Glomerular visceral epithelial cell (primary cell): ENCODE results near the gene ARF6.

ENCODE experiments used
- DNase-seq: peaks from one replicate; pipeline ENCODE4 v3.0.0-alpha.2; 2016; ENCODE audit errors: extremely low spot score

ARF6 gene

DNA sequence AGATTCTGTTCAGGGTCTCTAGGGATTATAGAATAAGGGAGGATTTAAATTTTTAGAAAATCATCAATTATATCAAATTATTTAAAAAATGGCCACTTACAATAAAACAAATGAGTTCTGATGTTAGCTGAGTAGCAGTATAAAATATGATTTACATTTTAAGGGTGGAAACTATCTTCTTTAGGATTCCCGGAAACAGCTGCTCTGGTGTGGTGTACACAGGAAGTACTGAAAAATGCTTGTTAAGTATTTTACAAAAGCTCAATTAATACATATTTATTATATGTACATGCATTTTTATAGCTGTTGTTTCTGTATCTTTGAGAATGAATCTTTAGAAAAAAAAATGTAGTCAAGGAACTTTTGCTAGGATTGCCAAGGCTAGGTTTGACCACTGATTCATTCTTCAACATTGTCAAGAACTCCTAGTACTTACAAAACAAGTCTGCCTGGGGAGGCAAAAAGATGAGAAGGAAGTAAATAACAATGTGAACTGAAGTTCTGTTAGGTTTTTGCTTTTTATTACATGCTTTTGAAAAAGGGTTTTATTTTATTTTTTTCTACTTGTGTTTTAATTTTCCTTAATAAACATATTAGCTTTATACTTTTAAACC is 48.0 kb downstream of the ARF6 start:
- no peak for DNase-seq

DNA sequence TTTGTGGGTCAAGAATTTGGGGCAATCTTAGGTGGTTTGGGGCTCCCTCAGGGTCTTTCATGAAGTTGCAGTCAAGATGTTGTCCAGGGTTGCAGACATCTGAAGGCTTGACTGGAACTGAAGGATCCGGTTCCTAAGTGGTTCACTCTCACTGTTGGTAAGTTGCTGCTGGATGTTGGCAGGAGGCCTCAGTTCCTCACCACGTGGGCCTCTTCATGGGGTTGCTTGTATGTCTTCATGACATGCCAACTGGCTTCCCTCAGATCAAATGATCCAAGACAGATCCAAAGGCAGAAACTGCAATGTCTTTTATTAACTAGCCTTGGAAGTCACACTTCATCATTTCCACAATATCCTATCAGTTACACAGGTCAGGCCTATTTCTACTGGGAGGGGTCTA is 49.2 kb downstream of the ARF6 start:
- DNase-seq: no peak

DNA sequence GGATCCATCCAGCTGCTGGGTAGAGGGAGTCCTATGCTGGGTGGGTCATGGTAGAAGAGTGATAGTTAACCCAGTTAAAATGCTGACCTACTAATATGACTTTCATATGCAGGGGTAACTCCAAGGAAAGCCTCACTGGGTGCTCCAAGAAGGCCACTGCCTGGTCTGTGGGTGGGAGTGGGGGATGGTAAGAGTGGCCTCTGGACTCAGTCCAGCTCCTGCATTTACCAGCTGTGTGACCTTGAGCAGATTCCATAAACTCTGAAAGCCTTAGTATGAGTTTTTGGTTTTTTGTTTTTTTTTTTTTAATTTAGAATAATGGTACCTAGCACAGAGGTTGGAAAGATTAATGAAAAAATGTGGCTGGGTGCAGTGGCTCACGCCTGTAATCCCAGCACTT is 51.6 kb downstream of the ARF6 start:
- no peak for DNase-seq

DNA sequence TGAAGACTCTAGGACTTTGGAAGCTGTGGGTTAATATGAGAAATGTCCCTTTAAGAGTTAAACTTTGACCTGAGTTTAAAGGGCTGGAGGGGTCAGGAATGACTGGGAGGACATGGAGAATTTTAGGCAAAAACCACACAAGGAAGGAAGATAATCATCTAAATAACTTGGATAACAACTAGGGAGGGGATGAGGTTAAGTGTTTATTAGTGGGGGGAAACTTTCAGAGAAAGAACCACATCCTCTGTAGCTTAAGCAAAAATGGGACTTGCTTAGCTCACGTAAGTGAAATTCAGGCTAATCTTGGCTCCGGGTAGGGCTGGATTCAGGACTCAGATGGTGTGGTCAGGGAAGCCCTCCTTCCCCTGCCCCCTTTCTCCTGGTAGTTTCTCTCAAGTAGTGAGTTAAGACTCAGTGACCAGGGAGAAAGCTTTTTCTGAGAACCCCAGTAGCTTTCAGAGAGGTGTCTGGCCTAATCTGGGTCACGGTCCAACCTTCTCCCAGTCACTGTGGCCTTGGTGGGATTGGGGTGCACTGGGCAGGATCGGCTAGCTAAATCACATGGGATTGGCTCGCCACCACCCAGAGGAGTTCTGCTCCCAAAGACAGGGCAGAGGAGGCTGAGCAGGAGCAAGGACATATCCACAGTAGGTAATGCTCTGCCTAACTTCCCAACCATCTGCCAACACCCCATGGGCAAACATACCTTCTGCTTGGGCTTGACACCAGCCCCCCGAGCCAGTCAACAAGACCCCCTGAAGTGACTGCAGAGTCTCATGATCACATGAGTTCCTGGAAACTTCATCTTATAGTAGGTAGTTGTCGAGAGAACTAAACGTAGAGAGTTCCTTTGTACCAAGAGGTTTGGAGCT is 52.8 kb downstream of the ARF6 start:
- no peak for DNase-seq
